M059J (cell line): ENCODE results near the gene MED27. TPM values are rescaled to one million over a fixed set of nuclear protein-coding genes. Genes with fewer than 3 reads are reported as not detected.

Experiments
- DNase-seq: peaks from one replicate; pipeline ENCODE4 v3.0.0-alpha.2; 2012; ENCODE audit warnings: low read depth
- total RNA-seq: library from RNA; depleted of rRNA; stranded (reverse); fragments of >200 nt; shearing (Covaris generic); gene quantifications from 2 replicates; pipeline ENCODE4 v1.2.3, GENCODE V29; 2014

The MED27 gene
- total RNA-seq, 1 experiment from 2014 or later: 50.1 TPM

DNA sequence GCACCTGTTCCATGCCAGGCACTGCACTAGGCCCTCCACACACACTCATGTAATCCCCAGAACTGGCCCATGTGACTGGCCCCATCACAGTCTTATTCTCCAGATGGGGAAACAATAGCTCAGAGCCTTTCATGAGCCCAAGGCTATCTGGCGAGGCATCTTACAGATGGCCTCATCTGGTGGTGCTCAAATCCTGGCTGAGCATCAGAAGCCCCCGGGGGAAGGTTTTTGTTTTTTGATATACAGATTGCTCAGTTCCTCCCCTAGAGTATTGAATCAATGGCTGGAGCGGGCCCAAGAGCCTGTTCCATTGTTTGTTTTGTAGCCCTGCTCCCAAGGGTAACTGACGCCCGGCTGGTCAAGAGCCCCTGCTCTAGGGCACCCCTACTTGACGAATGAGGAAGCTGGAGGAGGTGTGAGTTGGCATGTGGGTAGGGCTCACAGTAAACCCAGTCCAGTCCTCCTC lies 194.5 kb downstream of the MED27 start:
- peak; percentile 9 for DNase-seq

GRCh38 chr9:131884222-131884621 lies 195.4 kb downstream of the MED27 start:
- DNase-seq: no peak

DNA sequence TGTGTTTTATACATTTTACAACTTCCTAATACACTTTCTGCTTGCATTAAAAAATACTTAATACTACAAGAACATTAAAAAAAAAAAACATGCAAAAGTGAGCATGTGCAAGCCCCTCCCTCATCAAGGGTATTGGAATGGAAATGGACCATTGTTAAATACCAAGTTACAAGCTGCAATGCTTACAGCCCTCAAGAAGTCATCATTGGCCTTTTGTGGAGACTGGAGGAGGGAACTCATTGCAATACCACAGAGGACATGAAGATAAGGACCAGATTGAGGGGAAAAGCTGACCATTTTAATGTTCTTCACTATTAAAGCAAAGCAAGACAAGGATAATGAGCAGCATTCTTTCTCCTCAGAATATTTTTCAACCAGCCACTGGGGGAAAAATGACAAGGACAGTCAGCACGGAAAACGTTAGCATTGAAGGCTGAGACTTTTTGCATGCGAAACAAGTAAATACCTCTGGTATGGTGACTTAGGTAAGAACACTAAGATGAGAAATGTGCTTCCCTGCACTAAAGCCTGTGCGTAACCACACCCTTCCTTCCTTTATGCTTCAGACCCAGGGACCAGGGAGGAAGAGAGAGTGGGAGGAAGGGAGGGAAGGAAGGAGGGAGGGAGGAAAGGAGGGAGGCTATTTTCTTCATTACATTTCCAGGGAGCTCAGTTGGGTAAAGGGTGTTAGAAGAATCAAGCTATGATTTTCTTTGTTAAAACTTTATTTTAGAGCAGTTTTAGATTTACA lies 198.7 kb downstream of the MED27 start:
- DNase-seq: no peak

GRCh38 chr9:131879911-131880290 lies 199.8 kb downstream of the MED27 start:
- DNase-seq: no peak

DNA sequence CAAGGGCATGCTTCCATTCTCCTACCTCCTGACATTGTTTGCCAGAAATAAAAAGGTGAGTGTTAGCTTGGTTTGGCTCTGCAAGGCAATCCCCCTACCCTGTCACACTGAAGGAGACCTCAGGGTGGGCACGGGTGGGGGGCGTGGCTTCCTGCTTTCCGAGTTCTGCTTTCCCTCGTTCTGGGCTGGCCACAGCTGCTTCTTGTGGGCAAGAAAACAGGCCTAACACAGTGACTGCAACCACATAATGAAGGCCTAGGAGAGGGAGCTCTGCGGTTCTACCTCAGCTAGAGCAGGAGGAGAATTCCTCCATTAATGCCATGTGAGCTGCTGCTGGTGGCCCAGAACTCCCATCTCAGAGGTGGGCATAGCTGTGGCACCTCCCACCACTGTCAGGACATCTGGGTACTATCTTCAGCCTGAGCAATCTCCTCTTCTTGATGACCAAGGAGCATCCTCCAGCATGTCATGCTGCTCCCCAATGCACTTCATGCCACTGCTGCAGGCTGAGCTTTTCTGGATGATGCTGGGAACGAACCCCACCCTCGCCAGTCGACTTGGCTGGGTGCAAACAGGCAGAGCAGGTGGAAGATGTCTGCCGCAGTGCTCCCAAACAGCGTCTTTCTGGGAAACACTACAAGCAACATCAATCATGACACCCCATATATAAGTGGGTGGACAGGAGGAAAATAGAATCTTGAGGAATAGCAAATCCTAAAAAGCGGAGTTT lies 200.3 kb downstream of the MED27 start:
- DNase-seq: no peak

DNA sequence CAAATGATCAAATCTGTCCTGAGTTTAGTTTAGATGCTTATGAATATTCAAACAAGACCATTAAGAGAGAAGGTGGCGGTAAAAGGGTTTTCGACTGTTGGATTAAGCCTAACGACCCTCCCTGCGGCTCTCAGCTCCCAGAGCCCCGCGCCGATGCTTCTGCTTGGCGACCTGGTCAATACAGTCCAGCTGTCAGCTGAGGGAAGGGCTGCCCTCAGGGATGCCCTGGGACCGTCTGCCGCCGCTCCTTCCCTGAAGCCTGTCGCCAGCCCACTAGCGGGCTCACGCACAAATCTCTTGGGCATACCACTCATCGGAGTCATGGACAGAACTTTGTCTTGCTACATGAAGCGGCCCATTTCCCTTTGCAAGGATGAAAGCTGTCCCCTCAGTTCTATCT lies 203.2 kb downstream of the MED27 start:
- DNase-seq: no peak

GRCh38 chr9:131875828-131876485 lies 203.7 kb downstream of the MED27 start:
- DNase-seq: peak; percentile 81

GRCh38 chr9:131874916-131875670 lies 204.6 kb downstream of the MED27 start:
- no peak for DNase-seq

- DNase-seq: no peak
These were observed 205.2 kb downstream of the MED27 start for GRCh38 chr9:131874447-131874846.

- no peak for DNase-seq
These were observed 205.7 kb downstream of the MED27 start for GRCh38 chr9:131873891-131874440.

- no peak for DNase-seq
These were observed 206.3 kb downstream of the MED27 start for GRCh38 chr9:131873335-131873734.

DNA sequence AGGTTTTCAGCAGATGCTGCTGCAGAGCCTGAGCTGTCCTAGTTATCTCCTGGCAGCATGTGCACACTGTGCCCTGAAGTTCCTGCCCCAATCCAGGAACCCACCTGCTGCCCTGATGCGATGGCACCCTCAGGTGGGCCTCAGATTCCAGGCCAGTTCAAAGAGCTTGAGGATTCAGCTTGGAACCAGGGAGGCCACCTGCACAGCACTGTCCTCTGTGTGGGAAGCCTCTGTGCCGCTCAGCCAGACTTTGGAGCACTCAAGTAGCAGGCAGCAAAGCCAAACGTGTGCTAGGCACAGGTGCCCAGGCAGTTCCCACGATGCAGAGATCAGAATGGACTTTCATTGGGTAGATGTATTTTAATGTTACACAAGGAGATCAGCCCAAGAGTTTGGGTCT lies 207.0 kb downstream of the MED27 start:
- DNase-seq: no peak

GRCh38 chr9:131872006-131872405 lies 207.7 kb downstream of the MED27 start:
- DNase-seq: no peak

DNA sequence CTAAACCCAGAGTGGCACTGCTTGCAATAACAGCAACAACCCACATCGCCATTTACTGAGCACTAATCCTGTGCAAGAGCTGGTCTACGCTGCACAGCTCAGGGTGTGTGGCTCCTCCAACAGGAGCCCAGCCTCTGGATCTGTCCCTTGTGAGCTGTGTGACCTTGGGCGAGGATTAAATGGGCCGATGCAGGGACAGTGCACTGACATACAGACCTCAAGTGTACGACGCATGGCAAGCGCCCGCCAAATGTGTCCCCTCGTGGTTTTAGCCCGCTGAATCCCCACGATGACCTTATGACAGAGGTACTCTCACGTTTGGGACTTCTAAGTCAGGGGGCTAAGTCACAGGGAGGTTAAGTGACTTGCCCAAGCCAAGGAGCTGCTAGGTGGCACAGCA lies 209.5 kb downstream of the MED27 start:
- no peak for DNase-seq

GRCh38 chr9:131869348-131869747 lies 210.3 kb downstream of the MED27 start:
- DNase-seq: no peak

DNA sequence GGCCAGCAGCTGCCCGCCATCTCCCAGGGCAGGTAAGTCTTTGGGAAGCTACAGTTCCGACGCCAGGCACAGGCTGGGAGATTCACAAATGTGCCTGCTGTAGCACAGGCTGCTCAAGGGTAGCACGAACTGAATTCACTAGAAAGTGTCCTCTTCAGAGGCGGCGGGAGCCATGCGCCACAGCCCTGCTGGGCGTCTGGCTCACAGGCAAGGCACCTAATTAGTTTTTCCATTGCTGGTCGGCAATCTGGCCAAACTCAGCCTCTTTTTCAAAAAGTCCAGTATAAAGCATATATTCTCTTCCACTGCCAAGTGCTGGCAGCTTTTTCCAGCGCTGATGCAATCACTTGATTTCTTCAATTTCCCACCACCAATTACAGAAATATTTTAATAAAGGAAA lies 210.9 kb downstream of the MED27 start:
- DNase-seq: no peak

DNA sequence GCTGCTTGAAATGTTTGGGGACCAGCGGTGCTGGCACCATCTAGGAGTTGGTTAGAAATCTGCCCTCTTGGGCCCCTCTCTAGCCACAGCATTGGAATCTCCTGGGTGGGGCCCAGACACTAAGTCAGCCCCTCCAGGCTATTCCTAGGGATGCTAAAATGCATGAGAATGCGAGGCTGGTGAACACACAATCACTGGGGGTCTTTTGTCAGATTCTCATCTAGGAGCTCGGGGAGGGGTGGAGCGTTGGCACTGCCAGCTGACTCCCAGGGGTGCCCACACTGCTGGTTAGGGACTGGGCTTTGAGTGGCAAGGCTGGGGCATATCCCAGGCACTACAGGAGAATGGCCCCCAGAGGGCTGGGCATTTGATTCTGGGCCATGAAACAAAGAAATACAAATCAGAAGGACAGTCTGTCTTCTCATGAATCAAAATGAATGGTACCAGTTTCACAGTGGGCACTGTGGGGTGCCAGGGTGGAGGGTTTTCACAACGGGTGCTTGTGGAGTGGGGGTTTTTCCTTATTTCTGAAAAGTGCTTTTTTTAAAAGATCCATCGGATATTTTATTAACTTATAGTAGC lies 212.0 kb downstream of the MED27 start:
- no peak for DNase-seq

DNA sequence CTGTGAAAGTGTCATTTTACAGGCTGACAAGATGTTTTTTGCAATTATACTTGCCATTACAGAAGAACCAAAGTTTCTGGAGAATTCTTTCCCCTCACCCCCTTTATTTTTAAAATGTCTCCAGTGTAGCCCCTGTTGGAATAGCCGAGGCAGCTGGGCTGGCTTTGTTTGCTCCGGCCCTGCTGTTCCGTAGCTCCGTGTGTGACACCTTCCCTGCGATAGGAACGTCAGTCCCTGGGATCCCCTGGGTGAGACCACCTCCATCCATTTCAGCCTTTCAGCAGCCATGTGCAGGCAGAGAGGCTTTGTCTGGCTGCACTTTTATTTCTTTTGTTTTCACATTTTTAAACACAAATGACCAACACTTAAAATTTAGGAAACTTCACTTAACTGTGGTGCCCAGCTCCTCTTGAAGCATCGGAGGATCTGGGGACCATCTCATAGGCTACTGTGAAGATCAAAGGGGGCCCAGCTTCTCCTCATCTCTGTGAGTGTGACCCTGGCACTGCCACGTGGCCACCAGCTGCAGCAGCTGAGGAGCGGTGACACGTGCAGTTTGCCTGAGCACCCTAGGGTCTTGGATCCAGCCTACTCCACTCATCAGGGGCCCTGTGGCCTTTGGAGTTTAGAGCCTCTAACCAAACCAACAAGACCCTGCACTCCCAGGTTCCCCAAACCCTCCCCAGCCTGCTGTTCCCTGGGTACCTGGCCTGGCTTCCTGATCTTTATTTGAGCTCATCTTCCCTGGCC lies 214.0 kb downstream of the MED27 start:
- DNase-seq: no peak

- no peak for DNase-seq
These were observed 215.1 kb downstream of the MED27 start for GRCh38 chr9:131864531-131864930.

GRCh38 chr9:131863306-131863896 lies 216.3 kb downstream of the MED27 start:
- no peak for DNase-seq
